DMS53 treated with DMSO at 0.1 percent for 48 hours (cell line): ENCODE data around the gene CUX1.

ENCODE experiments used
- DNase-seq: peaks from one replicate; lab custom pipeline; 2025; ENCODE audit not compliant: unreplicated experiment; lab: John Stamatoyannopoulos, UW

CUX1 gene

GRCh38 chr7:101952355-101953247 is 135.2 kb downstream of the CUX1 start:
- no peak for DNase-seq

GRCh38 chr7:101953248-101953819 is 135.9 kb downstream of the CUX1 start:
- no peak for DNase-seq

- no peak for DNase-seq
These were observed 137.1 kb downstream of the CUX1 start for GRCh38 chr7:101954499-101954898.

- no peak for DNase-seq
These were observed 138.7 kb downstream of the CUX1 start for GRCh38 chr7:101956130-101956529.

- no peak for DNase-seq
These were observed 140.5 kb downstream of the CUX1 start for GRCh38 chr7:101957744-101958525.

DNA sequence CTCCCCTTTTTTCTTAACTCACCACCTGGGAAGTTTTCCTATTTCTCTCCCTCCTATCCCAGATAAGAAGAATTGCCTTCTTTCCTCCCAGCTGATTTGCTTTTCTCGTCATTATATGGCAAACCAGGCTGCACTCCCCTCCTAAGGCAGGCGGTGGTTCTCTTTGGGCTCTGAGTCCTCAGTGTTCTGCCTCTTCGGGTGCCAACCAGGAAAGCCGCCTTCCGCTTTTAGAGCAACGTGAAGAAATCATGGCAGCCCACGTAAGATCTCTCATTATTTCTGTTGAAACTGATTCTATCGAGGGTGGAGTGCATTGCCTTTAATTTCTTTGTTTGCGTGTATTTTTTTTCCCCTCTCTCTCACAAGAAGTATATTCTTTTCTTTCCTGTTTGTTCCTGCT is 141.9 kb downstream of the CUX1 start:
- DNase-seq: no peak

DNA sequence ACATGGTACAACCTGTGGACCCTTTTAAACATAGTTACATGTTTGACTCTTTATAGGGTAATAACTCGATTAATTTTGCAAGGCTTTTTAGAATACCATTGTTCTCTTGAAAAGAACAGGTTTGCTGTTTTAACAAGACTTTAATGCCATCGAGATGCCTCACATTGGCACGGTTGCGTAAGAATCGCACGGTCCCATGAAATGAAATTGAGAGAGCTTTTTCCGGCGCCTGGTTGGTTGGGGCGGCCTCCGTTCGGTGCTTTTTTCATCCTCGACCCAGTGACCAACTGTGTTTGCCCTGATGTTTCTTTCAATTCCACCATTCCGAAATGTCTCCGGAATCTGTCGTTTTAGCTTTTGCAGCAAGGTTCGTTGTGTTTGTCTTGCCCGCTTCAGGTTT is 142.4 kb downstream of the CUX1 start:
- no peak for DNase-seq

DNA sequence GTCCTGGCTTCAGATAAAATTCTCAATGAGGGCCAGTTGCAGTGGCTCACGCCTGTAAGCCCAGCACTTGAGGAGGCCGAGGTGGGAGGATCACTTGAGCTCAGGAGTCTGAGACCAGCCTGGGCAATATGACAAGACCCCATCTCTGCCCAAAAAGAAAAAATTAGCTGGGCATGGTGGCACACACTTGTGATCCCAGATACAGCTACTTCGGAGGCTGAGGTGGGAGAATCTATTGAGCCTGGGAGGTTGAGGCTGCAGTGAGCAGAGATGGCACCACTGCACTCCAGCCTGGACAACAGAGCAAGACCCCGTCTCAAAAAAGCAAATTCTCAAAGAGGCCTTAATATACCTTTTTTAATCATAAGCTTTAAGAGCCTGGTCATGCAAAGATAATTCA is 142.9 kb downstream of the CUX1 start:
- no peak for DNase-seq

- no peak for DNase-seq
These were observed 143.7 kb downstream of the CUX1 start for GRCh38 chr7:101960985-101961708.

GRCh38 chr7:101961811-101962210 is 144.4 kb downstream of the CUX1 start:
- no peak for DNase-seq

- DNase-seq: no peak
These were observed 146.3 kb downstream of the CUX1 start for GRCh38 chr7:101963693-101964092.

- DNase-seq: no peak
These were observed 147.4 kb downstream of the CUX1 start for GRCh38 chr7:101964680-101965452.

- no peak for DNase-seq
These were observed 151.5 kb downstream of the CUX1 start for GRCh38 chr7:101968720-101969466.

DNA sequence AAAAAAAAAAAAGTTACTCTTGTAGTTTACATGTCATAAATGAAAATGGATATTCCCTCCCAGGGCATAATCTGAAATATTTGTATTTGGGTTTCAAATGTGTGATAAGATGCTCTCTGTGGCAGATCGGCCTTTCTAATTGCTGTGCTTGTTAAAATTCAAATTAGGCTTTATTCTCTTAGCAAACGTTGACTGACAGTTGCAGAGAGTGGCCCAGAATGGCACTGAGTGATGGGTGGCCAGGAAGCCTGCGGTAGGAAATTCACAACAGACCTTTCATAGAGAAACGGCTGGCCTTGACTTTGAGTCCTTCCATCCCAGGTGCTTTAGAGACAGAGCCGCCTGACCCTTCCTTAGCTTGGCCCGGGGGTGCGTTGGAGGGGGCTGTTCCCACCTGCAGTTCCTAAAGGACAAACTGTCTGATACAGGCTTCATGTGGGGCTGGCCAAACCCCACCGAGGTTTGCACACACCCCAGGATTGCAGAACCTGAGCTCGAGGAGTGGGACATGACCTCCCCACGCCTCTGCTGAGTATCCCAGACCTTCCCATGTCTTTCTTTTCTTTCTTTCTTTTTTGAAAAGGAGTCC is 152.7 kb downstream of the CUX1 start:
- DNase-seq: no peak

DNA sequence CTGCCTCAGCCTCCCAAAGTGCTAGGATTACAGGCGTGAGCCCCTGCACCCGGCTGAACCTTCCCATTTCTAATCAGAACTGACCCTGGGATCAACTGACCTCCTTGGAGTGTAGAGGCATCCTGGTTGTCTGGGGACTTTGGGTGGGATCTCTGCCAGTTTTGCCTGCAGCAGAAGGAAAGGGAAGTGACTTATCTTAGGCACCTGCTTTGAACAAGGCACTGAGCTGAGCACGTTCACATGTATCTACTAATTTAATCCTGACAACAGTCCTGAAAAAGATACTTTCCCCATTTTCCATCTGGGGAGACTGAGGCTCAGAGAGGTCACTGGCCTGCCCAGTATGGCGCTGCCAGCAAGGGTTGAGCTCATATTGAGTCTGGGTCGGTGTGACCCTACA is 153.4 kb downstream of the CUX1 start:
- no peak for DNase-seq

GRCh38 chr7:101971457-101971856 is 154.0 kb downstream of the CUX1 start:
- no peak for DNase-seq

DNA sequence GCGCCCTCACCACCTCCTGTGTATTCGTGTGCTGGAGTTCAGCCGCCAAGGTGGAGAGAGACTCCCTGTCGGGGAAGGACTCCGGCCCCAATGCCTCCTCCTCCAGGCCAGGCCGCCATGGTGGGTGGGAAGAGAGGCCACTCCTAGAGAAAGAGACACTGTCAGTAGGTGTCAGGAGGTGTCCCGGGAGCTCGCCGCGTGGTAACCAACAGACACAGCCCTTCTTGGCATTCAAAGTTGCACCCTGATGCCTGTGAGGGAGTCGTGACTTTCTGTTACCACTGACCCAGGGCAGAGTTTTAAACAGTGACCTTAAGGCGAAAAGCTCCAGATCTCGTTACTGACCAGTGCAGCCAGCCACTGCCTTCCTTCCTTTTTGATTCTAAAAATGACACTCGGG is 155.2 kb downstream of the CUX1 start:
- no peak for DNase-seq

DNA sequence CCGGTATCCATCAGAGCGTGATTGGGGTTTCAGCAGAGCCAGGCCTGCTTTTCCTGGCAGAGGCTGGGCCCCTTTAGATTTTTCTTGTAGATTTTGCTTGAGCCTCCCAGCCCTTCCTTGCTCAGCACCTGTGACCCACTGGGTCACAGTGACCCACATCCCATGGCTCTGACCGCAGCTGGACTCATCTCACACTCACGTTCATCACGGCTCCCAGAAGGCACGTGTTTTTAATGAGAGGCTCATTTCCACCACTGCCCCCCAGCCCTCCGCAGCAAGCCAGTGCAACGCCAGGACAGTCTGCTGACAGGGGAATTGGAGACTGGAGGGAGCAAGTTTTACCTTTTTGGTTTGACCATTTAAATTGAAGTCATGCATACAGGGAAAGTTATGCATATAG is 155.7 kb downstream of the CUX1 start:
- no peak for DNase-seq

DNA sequence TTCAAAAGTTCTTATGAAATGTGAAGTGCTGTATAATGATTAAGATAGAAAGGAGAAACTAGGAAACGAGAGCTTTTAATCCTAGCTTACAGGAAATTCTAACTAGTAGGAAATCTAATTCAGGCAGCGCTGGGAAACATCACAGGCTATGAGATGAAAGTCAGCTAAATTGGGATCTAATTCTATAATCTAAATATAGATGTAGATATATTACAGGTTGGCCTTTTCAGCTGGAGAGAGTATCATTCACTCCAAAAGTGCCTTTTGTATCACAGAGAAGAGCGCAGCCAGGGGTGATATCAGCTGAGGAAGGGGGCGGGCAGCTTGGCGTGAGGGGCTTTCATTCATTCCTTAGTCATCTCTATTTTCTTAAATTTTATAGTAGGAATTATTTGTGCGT is 157.0 kb downstream of the CUX1 start:
- no peak for DNase-seq
